ENCODE results near the gene SLC25A27.

DNA sequence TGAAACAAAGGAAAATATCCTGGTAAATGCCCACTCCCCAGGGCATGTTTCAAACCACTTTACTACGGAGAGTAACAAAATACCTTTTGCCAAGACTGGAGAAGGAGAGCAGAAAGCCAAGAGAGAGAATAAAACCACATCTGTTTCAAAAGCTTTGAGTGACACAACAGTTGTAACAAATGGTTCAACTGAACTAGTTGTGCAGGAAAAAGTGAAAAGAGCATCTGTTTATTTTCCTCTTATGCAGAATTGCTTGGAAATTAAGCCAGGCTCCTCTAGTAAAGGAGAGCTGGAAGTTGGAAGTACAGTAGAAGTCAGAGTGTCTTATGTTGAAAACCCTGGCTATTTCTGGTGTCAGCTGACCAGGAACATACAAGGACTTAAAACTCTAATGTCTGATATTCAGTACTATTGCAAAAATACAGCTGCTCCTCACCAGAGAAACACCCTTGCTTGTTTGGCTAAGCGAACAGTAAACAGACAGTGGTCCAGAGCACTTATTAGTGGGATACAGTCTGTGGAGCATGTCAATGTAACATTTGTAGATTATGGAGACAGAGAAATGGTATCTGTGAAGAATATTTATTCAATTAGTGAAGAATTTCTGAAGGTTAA is 37.5 kb downstream of the SLC25A27 start:
- TF ChIP-seq, protein P1, sequence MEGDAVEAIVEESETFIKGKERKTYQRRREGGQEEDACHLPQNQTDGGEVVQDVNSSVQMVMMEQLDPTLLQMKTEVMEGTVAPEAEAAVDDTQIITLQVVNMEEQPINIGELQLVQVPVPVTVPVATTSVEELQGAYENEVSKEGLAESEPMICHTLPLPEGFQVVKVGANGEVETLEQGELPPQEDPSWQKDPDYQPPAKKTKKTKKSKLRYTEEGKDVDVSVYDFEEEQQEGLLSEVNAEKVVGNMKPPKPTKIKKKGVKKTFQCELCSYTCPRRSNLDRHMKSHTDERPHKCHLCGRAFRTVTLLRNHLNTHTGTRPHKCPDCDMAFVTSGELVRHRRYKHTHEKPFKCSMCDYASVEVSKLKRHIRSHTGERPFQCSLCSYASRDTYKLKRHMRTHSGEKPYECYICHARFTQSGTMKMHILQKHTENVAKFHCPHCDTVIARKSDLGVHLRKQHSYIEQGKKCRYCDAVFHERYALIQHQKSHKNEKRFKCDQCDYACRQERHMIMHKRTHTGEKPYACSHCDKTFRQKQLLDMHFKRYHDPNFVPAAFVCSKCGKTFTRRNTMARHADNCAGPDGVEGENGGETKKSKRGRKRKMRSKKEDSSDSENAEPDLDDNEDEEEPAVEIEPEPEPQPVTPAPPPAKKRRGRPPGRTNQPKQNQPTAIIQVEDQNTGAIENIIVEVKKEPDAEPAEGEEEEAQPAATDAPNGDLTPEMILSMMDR (IDR thresholded peaks at IDR 0.05): no peak
- TF ChIP-seq POLR2A (IDR thresholded peaks at IDR 0.05) (no peak), POLR2AphosphoS5 (IDR thresholded peaks at IDR 0.05) (no peak), EP300 (IDR thresholded peaks at IDR 0.05) (no peak)
